Muscle of leg (tissue), 11 donors: ENCODE measurements around the gene CAMSAP1. TPM values are rescaled to one million over a fixed set of nuclear protein-coding genes. Genes with fewer than 3 reads are reported as not detected.

Experiments
- DNase-seq: peaks from one replicate; pipeline ENCODE4 v3.0.0; 2013
- H3K27ac ChIP-seq: one replicate; pipeline ENCODE4 v1.5.1; 2013; ENCODE audit warnings: mild to moderate bottlenecking, low read length, control low read depth
- H3K27me3 ChIP-seq: one replicate; pipeline ENCODE4 v1.6.1; 2013; ENCODE audit warnings: low read length; ENCODE audit not compliant: control insufficient read depth, insufficient read depth
- H3K36me3 ChIP-seq: one replicate; pipeline ENCODE4 v1.6.1; 2013; ENCODE audit warnings: low read length; ENCODE audit not compliant: control insufficient read depth, insufficient read depth
- H3K4me1 ChIP-seq: one replicate; pipeline ENCODE4 v1.6.1; 2013; ENCODE audit warnings: low read length; ENCODE audit not compliant: control insufficient read depth, insufficient read depth
- H3K4me3 ChIP-seq: one replicate; pipeline ENCODE4 v1.5.1; 2013; ENCODE audit warnings: low read length, control low read depth
- H3K9me3 ChIP-seq: replicated peaks from 2 replicates; pipeline ENCODE4 v1.6.1; 2013; ENCODE audit warnings: low read depth, low read length; ENCODE audit not compliant: control insufficient read depth
- WGBS: methylation state at CpG from one replicate; pipeline ENCODE4 v1.1.5; 2013; ENCODE audit warnings: missing lambda C conversion rate; ENCODE audit not compliant: insufficient coverage; 5-methylcytosine and 5-hydroxymethylcytosine counted together
- polyA plus RNA-seq, 8 donors: library from polyadenylated mRNA; unstranded; fragments of 120-200 nt; gene quantifications; one replicate each; pipeline versions ENCODE4 v1.2.1 to v1.2.3, GENCODE V29; 2013; ENCODE audit warnings: inconsistent platforms in 1 of 8, low replicate concordance in 1 of 8; ENCODE audit not compliant: insufficient read length in 8 of 8, insufficient read depth in 1 of 8
- total RNA-seq: library from RNA; stranded (reverse); fragments of 120-200 nt; gene quantifications from one replicate; pipeline ENCODE4 v1.2.4, GENCODE V29; 2013

Gene CAMSAP1
- total and polyA plus RNA-seq, 9 donors, result 19.4 to 27.9 (median 24.7) TPM

GRCh38 chr9:135879619-135880018 is 27.7 kb downstream of the CAMSAP1 start:
- no peak overlapping the region for H3K4me3 ChIP-seq
- no peaks in the 10 kb centered on the region for H3K27me3 ChIP-seq
- no peaks in the 10 kb centered on the region for H3K9me3 ChIP-seq
- peaks cover 20% of the 10 kb centered on the region for H3K36me3 ChIP-seq
- no peak overlapping the region for H3K27ac ChIP-seq
- H3K4me1 ChIP-seq, result peaks cover 11% of the 10 kb centered on the region
- 35% methylated on average over 5 of the region's 8 CpGs for WGBS
- DNase-seq, result peak; percentile 70

GRCh38 chr9:135879237-135879601 is 28.1 kb downstream of the CAMSAP1 start:
- Histone ChIP-seq H3K4me3 (no peak overlapping the region), H3K9me3 (no peaks in the 10 kb centered on the region), H3K4me1 (peaks cover 7% of the 10 kb centered on the region), H3K27ac (no peak overlapping the region), H3K27me3 (no peaks in the 10 kb centered on the region), H3K36me3 (peaks cover 20% of the 10 kb centered on the region)
- no peak for DNase-seq
- no CpG with 5 or more reads among the region's 2 CpGs for WGBS

- no peaks in the 10 kb centered on the region for H3K9me3 ChIP-seq
- H3K4me1 ChIP-seq, result peaks cover 5% of the 10 kb centered on the region
- no peaks in the 10 kb centered on the region for H3K27me3 ChIP-seq
- no peak for DNase-seq
- WGBS, result 89% methylated on average over 9 of the region's 18 CpGs
- H3K4me3 ChIP-seq, result no peak overlapping the region
- no peak overlapping the region for H3K27ac ChIP-seq
- H3K36me3 ChIP-seq, result peaks cover 20% of the 10 kb centered on the region
Observed at GRCh38 chr9:135878528-135879236, 28.7 kb downstream of the CAMSAP1 start.

GRCh38 chr9:135877791-135878527 is 29.4 kb downstream of the CAMSAP1 start:
- no peak overlapping the region for H3K4me3 ChIP-seq
- H3K36me3 ChIP-seq, result peaks cover 20% of the 10 kb centered on the region
- H3K4me1 ChIP-seq, result peaks cover 5% of the 10 kb centered on the region
- H3K9me3 ChIP-seq, result no peaks in the 10 kb centered on the region
- H3K27me3 ChIP-seq, result no peaks in the 10 kb centered on the region
- DNase-seq, result no peak
- no peak overlapping the region for H3K27ac ChIP-seq
- 86% methylated on average over 8 of the region's 11 CpGs for WGBS

GRCh38 chr9:135876936-135877335 is 30.4 kb downstream of the CAMSAP1 start:
- Histone ChIP-seq H3K27me3 (no peaks in the 10 kb centered on the region), H3K9me3 (no peaks in the 10 kb centered on the region), H3K4me1 (peaks cover 5% of the 10 kb centered on the region), H3K36me3 (peaks cover 17% of the 10 kb centered on the region), H3K27ac (no peak overlapping the region), H3K4me3 (no peak overlapping the region)
- 93% methylated on average over 3 of the region's 6 CpGs for WGBS
- DNase-seq, result no peak

GRCh38 chr9:135874859-135875258 is 32.5 kb downstream of the CAMSAP1 start:
- Histone ChIP-seq H3K27ac (no peak overlapping the region), H3K36me3 (peaks cover 5% of the 10 kb centered on the region), H3K9me3 (no peaks in the 10 kb centered on the region), H3K27me3 (no peaks in the 10 kb centered on the region), H3K4me1 (no peaks in the 10 kb centered on the region), H3K4me3 (no peak overlapping the region)
- no peak for DNase-seq
- WGBS, result no CpG with 5 or more reads among the region's 5 CpGs

GRCh38 chr9:135869909-135870308 is 37.4 kb downstream of the CAMSAP1 start:
- H3K27ac ChIP-seq, result no peak overlapping the region
- WGBS, result no CpG with 5 or more reads among the region's 3 CpGs
- peaks cover 12% of the 10 kb centered on the region for H3K36me3 ChIP-seq
- H3K4me1 ChIP-seq, result no peaks in the 10 kb centered on the region
- H3K9me3 ChIP-seq, result no peaks in the 10 kb centered on the region
- no peak overlapping the region for H3K4me3 ChIP-seq
- DNase-seq, result no peak
- H3K27me3 ChIP-seq, result no peaks in the 10 kb centered on the region

GRCh38 chr9:135865531-135865930 is 41.8 kb downstream of the CAMSAP1 start:
- DNase-seq, result no peak
- Histone ChIP-seq H3K27ac (no peak overlapping the region), H3K4me1 (peaks cover 2% of the 10 kb centered on the region), H3K9me3 (no peaks in the 10 kb centered on the region), H3K27me3 (no peaks in the 10 kb centered on the region), H3K4me3 (no peak overlapping the region), H3K36me3 (peaks cover 21% of the 10 kb centered on the region)
- WGBS, result 88% methylated on average over 2 of the region's 7 CpGs

GRCh38 chr9:135864447-135865049 is 42.8 kb downstream of the CAMSAP1 start:
- no peaks in the 10 kb centered on the region for H3K27me3 ChIP-seq
- DNase-seq, result peak; percentile 47
- no peak overlapping the region for H3K27ac ChIP-seq
- peaks cover 2% of the 10 kb centered on the region for H3K4me1 ChIP-seq
- H3K4me3 ChIP-seq, result no peak overlapping the region
- H3K9me3 ChIP-seq, result no peaks in the 10 kb centered on the region
- H3K36me3 ChIP-seq, result peaks cover 25% of the 10 kb centered on the region
- WGBS, result 28% methylated on average over 8 of the region's 8 CpGs

GRCh38 chr9:135862809-135863208 is 44.5 kb downstream of the CAMSAP1 start:
- Histone ChIP-seq H3K9me3 (no peaks in the 10 kb centered on the region), H3K27ac (no peak overlapping the region), H3K4me1 (peaks cover 11% of the 10 kb centered on the region), H3K27me3 (no peaks in the 10 kb centered on the region), H3K36me3 (peaks cover 30% of the 10 kb centered on the region), H3K4me3 (no peak overlapping the region)
- DNase-seq, result no peak
- WGBS, result 97% methylated on average over 2 of the region's 8 CpGs
